Stimulated activated CD8-positive, alpha-beta memory T cell treated with anti-CD3 and anti-CD28 coated beads, Interleukin-7, amount 100 ng/mL, for 1 hour (primary cell): ENCODE measurements around the gene WAPL.

Experiments
- DNase-seq, 2 donors: peaks; one replicate each; pipeline ENCODE4 v3.0.0-alpha.2; 2020; ENCODE audit warnings: low read depth in 2 of 2

Gene WAPL

GRCh38 chr10:86480571-86480970, 41.0 kb downstream of the WAPL start:
- DNase-seq = no peak

- DNase-seq = no peak
Observed at GRCh38 chr10:86472061-86472460, 49.5 kb downstream of the WAPL start.

GRCh38 chr10:86461963-86462804, 59.4 kb downstream of the WAPL start:
- no peak for DNase-seq

- no peak for DNase-seq
Observed at GRCh38 chr10:86451604-86451960, 70.0 kb downstream of the WAPL start.

GRCh38 chr10:86450806-86451603, 70.6 kb downstream of the WAPL start:
- DNase-seq = no peak

GRCh38 chr10:86449926-86450558, 71.5 kb downstream of the WAPL start:
- DNase-seq = no peak

- no peak for DNase-seq
Observed at GRCh38 chr10:86447432-86447831, 74.2 kb downstream of the WAPL start.

GRCh38 chr10:86446987-86447386, 74.6 kb downstream of the WAPL start:
- no peak for DNase-seq

GRCh38 chr10:86446440-86446839, 75.2 kb downstream of the WAPL start:
- no peak for DNase-seq

- no peak for DNase-seq
Observed at GRCh38 chr10:86443936-86444335, 77.7 kb downstream of the WAPL start.

GRCh38 chr10:86443069-86443468, 78.5 kb downstream of the WAPL start:
- no peak for DNase-seq

GRCh38 chr10:86440874-86441843, 80.4 kb downstream of the WAPL start:
- no peak for DNase-seq

- no peak for DNase-seq
Observed at GRCh38 chr10:86439544-86439943, 82.0 kb downstream of the WAPL start.

- DNase-seq = no peak
Observed at GRCh38 chr10:86438091-86438749, 83.4 kb downstream of the WAPL start.

GRCh38 chr10:86437447-86437846, 84.1 kb downstream of the WAPL start:
- DNase-seq = no peak

- DNase-seq = no peak
Observed at GRCh38 chr10:86436963-86437362, 84.6 kb downstream of the WAPL start.

GRCh38 chr10:86434656-86435055, 86.9 kb downstream of the WAPL start:
- no peak for DNase-seq

GRCh38 chr10:86423739-86424138, 97.9 kb downstream of the WAPL start:
- DNase-seq = no peak

GRCh38 chr10:86419101-86419500, 102.5 kb downstream of the WAPL start:
- DNase-seq = no peak

GRCh38 chr10:86415583-86415982, 106.0 kb downstream of the WAPL start:
- DNase-seq = no peak

- no peak for DNase-seq
Observed at GRCh38 chr10:86415116-86415515, 106.5 kb downstream of the WAPL start.
